ENCODE measurements around the gene ZNF212.

ZNF212 gene

DNA sequence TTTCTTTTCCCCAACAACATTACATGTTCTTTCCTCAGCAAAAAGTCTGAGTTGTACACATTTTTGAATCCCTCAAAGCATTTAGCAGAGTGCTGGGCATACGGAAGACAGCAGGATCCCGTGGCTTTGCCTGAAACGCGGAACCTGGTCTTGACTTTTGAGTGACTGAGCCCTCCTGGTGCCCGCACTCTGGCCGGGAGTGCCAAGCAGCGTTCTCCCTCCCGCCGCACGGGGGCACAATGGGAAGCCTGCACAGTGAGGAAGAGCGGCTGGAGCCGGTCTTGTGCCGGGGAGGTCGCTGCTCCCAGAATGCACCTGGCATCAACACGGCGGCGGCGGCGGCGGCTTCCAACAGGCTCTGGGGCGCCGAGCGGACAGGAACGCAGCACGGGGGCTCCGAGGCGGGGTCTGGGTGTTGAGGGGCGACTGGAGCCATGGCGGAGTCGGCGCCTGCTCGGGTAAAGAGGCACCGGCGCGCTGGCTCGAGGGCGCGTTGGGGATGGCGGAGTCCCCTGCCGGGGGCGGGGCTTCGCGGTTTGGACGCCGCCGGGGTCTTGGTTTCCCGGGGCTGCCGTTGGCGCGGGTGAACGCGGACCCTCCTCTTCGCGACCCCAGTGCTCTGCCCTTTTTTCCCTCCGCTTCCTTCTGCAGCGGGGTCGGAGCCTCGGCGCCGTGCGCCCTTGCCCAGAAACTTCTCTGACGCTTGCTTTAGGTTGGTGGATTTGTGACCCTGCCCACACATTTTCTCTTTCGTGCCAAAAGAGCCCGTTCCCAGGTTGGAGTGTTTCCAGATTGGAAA is at the start of gene ZNF212:
TSS of gene ZNF212 (plus strand) at position 307 of the 799 bp plus-strand sequence. CDS start at position 435, 128 bp downstream.
- DNase-seq (ENCODE audit: low spot score) = peak; percentile 89

DNA sequence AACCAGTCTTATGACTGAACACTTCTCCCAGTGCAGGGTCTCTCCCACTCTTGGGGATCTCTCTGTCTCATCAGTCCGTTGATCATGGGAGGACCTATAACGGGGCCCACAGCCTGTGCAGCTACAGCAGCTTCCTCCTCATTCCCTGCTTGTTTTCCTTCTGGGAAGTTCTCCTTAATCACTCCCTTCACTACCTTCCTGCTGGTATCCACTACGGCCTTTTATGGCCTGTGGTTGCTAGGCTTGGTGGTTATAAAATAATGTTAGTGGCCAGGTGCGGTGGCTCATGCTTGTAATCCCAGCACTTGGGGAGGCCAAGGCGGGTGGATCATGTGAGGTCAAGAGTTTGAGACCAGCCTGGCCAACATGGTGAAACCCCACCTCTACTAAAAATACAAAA is 47.6 kb upstream of the ZNF212 start:
- no peak for DNase-seq (ENCODE audit: low spot score)

DNA sequence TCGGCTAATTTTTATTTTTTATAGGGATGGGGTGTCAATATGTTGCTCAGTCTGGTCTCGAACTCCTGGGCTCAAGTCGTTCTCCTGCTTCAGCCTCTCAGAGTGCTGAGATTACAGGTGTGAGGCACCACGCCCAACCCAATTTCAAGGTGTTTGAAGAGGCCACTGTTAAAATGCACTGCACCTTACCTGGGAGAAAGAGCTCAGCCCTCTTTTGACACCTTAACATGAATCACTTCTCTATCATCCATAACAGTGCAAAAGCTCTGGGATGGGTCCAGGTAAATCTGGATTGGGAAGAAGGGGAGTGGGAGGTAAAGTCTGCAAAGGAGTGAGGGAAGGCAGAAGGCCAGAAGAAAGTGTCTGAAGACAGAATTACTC is 44.7 kb upstream of the ZNF212 start:
- no peak for DNase-seq (ENCODE audit: low spot score)

DNA sequence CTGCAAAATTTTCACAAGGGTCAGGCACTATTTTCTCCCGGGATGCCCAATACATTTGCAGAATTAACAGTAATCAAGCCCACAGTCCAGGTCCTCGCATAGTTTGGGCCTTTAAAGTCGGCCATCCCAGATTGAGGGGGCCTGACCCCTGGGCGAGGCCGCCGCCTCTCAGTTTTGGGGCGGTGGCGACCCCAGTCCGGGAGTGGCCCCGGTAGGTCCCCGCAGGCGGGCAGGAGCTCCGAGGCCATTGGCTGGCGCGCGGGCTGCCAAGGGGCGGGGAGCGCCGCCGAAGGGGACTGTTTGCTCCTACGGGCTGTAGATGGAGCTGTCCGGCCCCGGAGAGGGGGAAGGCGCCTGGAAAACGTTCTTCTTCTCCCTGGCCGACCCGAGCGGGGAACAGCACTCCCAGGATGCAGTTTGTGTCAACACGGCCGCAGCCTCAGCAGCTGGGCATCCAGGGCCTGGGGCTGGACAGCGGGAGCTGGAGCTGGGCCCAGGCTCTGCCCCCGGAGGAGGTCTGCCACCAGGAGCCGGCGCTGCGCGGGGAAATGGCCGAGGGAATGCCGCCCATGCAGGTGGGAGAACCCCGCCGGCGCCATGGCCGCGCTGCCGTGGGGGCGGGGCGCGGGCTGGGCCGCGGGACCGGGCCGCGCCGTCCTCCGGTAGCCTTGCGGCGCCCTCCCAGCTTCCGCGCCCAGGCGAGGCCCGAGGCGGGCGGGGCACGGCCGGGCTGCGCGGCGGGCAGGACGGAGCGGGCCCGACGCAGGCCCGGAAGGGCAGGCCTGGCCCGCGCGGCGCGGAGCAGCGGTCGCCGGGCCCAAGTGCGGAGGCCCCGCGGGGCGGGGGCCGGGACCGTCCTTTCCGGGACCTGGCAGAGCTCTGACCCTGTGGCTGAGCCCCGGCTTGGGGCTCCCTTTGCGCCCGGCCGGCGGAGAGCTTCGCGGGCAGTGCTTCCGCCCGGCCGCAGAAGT is 44.0 kb upstream of the ZNF212 start, which contains the start of gene ZNF282:
TSS of gene ZNF282 (plus strand) at position 367 of the 971 bp plus-strand sequence. CDS start at position 411, 44 bp downstream.
- peak; percentile 64 for DNase-seq (ENCODE audit: low spot score)

DNA sequence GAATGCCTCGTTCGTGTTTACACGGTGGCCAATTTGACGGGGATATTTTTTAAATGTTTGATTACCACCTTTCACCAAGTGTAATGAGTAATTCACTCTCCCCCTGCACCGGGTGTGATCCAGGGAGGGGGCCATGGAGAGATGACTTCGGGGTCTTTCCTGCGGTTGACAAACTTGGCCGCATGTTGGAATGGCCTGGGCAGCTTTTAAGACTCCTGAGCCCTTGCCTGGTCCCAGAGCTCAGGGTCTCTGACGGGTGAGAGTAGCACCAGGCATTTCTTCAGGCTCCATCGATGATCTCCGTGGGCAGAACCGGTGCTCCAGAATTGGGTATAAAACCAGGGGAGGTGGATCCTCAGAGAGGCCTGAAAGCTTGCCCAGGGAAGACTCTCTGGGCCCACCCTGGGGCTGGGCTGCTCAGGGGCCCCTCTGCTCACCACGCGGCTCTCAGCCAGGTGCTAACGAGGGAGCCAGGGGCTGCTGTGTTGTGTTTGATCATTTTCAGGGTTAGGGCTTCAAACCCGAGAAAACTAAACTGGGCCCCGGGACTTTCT is 43.2 kb upstream of the ZNF212 start:
- DNase-seq (ENCODE audit: low spot score) = peak; percentile 12

DNA sequence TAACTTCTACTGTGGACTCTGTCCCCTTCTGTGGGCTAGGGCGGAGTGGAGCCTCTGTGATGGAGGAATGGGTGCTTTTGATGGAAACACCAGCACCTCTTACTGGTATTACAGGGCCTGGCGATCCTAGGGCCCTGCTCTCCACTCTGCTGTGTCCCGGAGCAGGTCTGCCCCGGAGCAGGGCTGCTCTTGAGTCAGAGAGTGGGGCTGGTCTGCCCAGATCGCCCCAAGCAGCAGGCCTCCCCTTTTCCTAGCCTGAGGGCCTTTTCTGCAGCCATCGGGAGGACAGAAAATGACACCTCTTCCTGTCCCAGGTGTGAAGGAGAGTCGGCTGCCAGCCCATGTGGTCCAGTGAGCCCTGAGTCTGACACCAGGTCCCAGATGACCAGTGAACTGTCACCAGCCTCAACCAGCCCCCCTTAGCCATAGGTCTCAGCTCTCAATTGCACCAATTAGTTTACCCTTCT is 42.7 kb upstream of the ZNF212 start:
- DNase-seq (ENCODE audit: low spot score) = peak; percentile 11

DNA sequence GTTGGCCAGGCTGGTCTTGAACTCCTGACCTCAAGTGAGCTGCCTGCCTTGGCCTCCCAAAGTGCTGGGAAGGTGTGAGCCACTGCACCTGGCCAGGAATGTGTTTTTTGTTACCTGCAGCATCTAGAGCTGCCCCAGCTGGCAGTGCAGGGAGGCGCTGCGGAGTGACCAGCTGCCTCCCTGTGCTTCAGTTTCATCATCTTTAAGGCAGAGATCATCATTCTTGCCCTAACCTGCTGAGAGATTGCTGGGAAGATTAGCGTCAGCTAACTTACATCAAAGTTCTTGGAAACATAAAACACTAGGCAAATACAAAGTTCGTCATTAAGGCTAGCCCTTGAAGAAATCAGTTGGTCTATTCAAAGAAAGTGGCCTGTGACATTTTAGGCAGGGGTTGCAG is 41.8 kb upstream of the ZNF212 start:
- DNase-seq (ENCODE audit: low spot score) = no peak

DNA sequence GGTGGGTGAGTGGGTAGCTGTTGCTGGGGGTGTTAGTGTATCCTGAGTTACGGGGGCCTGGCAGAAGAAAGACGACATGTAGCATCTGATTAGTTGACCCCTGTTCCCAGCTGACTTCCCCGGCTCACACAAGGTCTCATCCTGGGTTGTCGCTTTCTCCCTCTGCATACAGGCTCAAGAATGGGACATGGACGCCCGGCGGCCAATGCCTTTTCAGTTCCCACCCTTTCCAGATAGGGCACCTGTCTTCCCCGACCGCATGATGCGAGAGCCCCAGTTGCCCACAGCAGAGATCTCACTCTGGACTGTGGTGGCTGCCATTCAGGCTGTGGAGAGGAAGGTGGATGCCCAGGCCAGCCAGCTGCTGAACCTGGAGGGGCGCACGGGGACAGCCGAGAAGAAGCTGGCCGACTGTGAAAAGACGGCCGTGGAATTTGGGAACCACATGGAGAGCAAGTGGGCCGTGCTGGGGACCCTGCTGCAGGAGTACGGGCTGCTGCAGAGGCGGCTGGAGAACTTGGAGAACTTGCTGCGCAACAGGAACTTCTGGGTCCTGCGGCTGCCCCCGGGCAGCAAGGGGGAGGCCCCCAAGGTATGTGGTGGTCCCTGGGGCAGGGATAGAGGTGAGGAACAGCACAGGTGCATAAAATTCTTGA is 41.2 kb upstream of the ZNF212 start:
- DNase-seq (ENCODE audit: low spot score) = no peak

DNA sequence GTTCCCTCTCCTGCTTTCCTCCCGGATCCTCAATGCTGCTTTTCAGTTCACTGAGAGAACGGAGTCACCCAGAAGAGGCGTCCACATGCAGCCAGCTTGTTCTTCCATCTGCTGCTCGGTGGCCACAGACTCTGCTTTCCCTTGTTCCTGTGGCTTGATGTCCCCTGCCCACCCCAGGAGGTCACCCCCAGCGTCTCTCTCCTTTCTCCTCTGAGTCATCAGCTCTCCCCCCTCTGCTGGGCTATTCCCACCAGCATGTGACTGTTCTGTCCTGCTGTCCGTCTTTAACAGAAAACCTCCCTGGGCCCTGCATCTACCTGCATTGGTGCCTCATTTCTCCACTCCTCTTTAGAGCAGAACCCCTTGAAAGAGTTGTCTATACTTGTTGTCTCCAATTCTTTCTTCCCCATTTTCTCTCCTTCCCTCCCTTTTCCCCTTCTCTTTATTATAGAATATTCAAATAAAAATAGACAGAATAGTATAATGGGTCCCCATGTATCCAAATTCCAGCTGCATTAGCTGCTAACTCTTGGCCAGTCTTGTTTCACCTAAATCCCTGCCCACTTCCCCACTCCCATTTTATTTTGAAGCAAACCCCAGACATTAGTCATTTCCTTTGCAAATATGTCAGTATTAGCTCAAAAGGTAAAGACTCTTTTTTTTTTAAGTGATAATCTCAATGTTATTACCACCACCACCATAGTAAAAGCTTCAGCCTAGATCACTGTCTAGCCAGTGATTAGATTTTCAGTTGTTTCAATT is 40.0 kb upstream of the ZNF212 start:
- no peak for DNase-seq (ENCODE audit: low spot score)

DNA sequence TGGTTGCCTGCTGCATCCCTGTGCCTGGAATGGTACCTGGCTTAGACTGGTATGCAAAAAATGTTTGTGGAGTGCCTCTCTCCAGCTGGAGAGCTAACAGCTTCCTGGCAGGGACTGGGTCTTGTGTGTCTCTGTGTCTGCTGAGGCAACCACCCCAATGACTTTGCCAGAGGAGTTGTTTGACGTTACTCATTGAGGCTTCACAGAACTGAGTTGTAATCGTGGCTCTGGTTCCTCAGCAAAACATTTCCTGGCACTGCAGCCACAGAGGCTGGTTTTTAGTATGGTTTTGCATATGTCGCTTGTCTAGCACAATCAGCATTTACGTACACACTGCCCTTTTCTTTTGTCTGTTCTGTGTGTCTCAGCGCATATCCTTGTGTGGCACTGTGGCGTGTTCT is 36.6 kb upstream of the ZNF212 start:
- no peak for DNase-seq (ENCODE audit: low spot score)

DNA sequence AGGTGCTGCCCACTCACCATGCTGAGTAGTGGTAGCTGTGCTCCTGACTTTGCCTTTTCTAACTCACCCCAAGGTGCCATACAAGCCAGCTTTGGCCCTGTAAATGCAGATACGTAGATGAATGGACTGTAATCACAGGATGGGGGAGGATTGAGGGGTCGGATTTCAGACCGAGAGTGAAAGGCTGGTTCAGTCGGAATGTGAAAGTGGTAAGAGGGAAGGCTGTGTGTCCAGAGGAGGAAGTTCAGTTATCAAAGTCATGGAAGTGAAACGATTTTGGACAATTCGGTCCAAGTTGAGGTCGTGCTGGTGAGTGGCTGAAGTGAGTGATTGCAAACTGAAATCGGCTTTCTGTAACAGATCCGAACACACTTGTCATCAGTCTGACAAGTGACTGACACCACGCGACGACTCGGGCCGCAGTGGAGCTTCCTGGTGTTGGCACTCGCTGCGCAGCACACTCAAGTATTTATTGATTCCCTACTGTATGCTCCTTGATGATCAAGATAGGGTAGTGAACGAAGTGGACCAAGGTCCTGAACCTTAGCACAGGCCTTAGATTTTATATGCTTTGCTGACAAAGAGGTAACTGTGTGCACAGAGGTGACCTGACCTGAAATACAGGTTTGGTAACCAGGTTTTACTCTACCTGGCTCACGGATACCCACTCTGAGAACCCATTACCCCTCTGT is 33.6 kb upstream of the ZNF212 start:
- DNase-seq (ENCODE audit: low spot score) = no peak

DNA sequence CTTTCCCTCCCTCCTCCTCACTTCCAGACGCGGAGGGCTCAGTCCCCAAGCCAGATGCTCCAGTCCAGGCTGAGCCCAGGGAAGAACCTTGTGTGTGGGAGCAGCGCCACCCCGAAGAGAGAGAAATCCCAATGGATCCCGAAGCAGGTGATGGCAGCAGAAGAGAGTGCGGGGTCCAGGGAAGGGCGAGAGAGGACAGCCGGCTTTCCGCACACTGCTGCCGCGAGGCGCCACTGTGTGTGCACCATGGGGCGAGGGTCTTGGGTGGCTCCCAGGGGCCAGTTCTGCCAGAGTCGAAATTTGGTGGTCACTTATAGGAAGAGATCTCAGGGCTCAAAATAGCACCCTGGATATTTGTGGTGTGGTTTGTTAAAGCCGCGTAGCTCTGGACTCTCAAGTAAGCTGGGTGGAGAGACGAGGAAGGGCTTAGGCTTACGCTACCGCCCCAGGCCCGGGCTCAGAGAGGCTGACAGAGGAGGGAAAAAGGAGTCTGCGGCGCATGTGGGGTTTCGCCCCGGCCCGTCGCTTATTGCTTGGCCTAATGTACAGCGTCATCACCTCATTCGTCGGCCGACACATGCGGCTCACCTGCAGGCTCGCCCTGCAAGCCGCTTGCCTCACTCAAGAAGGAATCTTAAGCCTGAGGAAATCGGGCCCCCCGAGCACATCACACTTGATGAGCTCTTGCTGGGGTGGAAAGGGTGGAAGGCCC is 32.0 kb upstream of the ZNF212 start:
- no peak for DNase-seq (ENCODE audit: low spot score)

DNA sequence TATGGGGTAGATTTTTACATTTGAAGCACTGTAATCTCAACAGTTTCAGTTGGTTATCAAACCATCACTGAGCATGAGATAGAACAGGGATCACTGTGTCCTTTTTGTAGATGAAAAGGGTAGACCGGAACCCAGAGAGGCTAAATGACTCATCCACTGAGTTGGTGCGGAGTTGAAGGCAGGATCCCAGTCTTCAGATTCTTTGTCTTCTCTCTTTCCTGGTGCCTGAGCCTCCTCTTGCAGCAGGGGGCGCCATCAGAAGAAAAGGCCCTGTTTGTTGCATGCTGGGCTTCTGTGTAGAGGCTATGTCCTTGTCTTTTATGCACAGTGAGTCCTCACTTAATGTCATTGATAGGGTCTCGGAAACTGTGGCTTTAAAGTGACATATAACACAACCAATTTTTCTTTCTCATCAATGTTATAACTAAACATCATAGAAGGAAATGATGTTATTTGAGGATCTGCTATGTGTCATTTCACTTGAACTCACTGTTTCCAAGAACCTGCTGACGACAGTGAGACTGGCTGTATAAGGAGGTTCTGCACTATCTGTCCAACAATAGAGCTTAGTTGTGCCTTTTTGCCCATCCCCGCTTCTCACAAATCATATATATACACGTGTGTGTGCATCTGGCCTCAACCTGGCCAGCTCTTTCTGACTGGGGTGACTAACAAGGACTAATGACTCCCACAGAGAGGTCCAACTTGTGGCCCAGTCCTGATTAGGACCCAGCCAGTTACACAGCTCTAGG is 29.8 kb upstream of the ZNF212 start:
- DNase-seq (ENCODE audit: low spot score) = peak; percentile 37

DNA sequence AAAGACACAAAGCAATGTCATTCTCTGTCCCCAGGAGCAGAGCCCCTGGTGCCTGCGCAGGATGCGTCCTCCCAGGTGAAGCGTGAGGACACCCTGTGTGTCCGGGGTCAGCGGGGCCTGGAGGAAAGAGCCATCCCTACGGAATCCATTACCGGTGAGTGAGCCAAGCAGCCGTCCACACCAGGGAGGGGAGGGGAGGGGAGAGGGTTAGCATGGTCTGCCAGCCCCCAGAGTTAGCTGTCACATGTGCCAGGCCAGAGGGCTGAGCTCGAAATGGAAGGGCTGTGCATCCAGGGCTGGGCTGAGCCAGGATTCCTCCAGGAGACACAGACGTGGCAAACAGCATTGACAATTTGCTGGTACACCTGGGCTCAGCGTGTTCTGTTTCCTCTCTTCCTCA is 28.9 kb upstream of the ZNF212 start:
- DNase-seq (ENCODE audit: low spot score) = no peak

DNA sequence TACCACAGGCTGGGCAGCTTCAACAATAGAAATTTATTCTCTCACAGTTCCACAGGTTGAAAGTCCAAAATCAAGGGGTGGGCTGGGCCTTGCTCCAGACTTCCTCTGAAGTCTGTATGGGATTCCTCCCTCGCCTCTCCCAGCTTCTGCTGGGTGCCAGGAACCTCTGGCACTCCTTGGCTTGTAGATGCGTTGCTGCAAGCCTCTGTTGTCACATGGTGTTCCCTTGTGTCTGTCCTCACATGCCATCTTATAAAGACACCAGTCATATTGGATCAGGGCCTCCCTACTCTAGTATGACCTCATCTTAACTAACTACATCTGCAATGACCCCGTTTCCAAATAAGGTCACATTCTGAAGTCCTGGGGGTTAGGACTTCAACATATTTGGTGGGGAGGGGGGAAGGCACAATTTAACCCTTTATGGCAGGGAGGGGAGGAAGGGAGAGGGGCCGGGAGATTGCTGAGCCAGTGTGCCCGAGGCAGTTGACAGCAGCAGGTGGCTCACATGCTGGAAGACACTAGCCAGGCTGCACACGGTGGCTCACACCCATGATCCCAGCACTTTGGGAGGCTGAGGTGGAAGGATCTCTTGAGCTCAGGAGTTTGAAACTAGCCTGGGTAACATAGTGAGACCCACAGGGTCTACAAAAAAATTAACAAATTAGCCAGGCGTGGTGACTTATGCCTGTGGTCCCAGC is 25.3 kb upstream of the ZNF212 start:
- no peak for DNase-seq (ENCODE audit: low spot score)

DNA sequence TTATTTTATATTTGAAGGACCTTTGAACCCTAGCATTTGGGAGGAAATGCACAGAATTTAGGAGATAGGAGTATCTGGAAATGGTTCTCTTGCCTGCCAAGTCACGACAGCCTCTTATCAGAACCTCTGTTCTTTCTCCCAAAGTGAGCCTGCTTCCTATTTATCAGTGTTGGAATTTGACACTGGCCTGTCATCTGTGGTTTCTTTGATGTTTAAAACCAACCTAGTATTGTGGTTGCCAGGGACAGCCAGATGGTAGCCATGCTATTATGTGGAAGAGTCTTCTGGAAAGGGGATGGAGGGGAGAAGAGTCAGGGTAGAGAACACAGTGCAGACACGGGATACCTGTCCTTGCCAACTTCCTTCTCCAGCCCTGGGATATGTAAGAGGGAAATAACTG is 23.0 kb upstream of the ZNF212 start:
- no peak for DNase-seq (ENCODE audit: low spot score)

DNA sequence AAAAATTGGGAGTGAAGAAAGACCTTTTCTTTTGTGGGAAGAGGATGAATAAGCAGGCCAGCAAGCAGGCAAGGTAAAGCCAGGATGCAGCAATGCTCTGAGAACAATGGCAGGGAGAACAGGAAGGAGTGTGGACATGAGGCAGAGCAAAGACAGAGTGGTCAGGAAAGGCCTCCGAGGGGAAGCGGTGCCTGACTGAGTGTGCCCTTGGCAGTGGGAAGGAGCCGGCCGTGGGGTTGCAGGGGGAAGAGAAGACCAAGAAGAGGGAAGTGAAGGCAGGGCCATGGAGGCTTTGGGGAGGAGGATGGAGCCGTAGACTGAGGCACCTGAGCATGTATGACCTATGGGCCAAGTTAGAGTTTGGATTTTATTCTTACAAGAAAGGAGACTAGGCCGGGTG is 21.9 kb upstream of the ZNF212 start:
- no peak for DNase-seq (ENCODE audit: low spot score)

Measured in hematopoietic multipotent progenitor cell treated with erythropoietin and hydrocortisone succinate and interleukin-3 and kit ligand, for 15 days (in vitro differentiated cells).